IPS-18a (cell line): ENCODE measurements around the gene IL17REL.
"Not testable (repeated sequence)": the region's sequence is repeated elsewhere in the genome, so short reads cannot be mapped to it uniquely, and the experiment has no call there.

ENCODE experiments used
- H3K27ac ChIP-seq: one replicate; pipeline ENCODE4 v1.5.1; 2013; ENCODE audit warnings: low read length
- H3K27me3 ChIP-seq: one replicate; pipeline ENCODE4 v1.6.1; 2013; ENCODE audit warnings: mild to moderate bottlenecking, low read length; ENCODE audit not compliant: control insufficient read depth, insufficient read depth
- H3K36me3 ChIP-seq: one replicate; pipeline ENCODE4 v1.6.1; 2013; ENCODE audit warnings: low read depth, low read length; ENCODE audit not compliant: control insufficient read depth
- H3K4me1 ChIP-seq: one replicate; pipeline ENCODE4 v1.6.1; 2013; ENCODE audit warnings: low read depth, low read length; ENCODE audit not compliant: control insufficient read depth
- H3K4me3 ChIP-seq: one replicate; pipeline ENCODE4 v1.5.1; 2013; ENCODE audit warnings: low read length
- H3K9ac ChIP-seq: one replicate; pipeline ENCODE4 v1.6.1; 2013; ENCODE audit warnings: mild to moderate bottlenecking, low read length, moderate library complexity
- H3K9me3 ChIP-seq: one replicate; pipeline ENCODE4 v1.6.1; 2013; ENCODE audit warnings: low read depth, low read length; ENCODE audit not compliant: control insufficient read depth

The IL17REL gene

DNA sequence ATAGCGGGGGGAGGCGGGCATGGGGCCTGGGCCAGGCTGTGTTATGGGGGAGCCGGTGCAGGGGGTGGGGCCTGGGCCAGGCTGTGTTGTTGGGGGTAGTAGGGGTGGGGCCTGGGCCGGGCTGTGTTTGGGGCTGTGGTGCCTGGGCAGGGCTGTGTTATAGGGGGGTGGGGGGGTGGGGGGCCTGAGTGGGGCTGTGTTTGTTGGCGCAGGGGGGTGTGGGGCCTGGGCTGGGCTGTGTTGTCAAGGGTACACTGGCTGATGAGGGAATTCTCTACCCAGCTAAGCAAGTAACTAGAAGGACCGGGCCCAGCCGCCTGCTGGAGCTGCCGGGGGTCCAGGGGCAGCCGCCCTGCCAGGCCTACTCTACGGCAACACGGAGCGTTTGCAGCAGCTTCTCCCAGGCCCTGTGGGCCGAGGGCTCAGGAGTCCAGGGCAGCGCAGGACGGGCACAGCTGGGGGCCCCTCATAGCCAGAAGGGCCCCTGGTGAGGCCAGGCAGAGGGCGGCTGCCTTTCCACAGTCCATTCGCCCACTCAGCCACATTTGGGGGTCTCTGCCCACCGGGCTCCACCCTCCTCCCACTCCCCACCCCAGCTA, 62.1 kb downstream of the IL17REL start:
- Histone ChIP-seq H3K9ac (no peak overlapping the region), H3K4me1 (no peaks in the 10 kb centered on the region), H3K4me3 (no peak overlapping the region), H3K9me3 (no peaks in the 10 kb centered on the region), H3K27me3 (no peaks in the 10 kb centered on the region), H3K36me3 (no peaks in the 10 kb centered on the region), H3K27ac (no peak overlapping the region)

DNA sequence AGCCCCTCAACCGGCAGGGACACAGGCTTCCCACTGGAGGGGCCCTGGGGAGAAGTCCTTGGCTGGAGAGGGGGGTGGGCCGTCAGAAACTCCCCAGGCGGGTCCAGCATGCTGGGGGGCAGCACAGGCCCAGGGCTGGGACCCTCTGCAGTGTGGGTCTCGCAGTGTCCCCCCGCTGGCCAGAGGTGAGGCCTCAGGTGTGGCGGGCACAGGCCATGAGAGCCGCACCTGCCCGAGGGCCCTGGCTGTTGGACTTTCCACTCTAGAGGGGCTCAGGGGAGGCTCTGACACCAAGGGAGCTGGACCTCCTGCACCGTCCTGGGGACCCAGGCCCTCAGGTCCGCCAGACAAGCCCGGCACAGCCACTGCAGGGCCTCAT, 62.7 kb downstream of the IL17REL start:
- Histone ChIP-seq H3K4me3 (no peak overlapping the region), H3K36me3 (no peaks in the 10 kb centered on the region), H3K4me1 (no peaks in the 10 kb centered on the region), H3K27ac (no peak overlapping the region), H3K27me3 (no peaks in the 10 kb centered on the region), H3K9me3 (no peaks in the 10 kb centered on the region), H3K9ac (no peak overlapping the region)

- Histone ChIP-seq H3K27me3 (no peaks in the 10 kb centered on the region), H3K27ac (no peak overlapping the region), H3K4me3 (no peak overlapping the region), H3K9me3 (no peaks in the 10 kb centered on the region), H3K9ac (no peak overlapping the region), H3K4me1 (no peaks in the 10 kb centered on the region), H3K36me3 (no peaks in the 10 kb centered on the region)
Observed at GRCh38 chr22:49948958-49949913, 63.3 kb downstream of the IL17REL start.

- Histone ChIP-seq H3K36me3 (no peaks in the 10 kb centered on the region), H3K27ac (no peak overlapping the region), H3K4me1 (no peaks in the 10 kb centered on the region), H3K4me3 (no peak overlapping the region), H3K9me3 (no peaks in the 10 kb centered on the region), H3K27me3 (no peaks in the 10 kb centered on the region), H3K9ac (no peak overlapping the region)
Observed at GRCh38 chr22:49948116-49948957, 64.2 kb downstream of the IL17REL start.

DNA sequence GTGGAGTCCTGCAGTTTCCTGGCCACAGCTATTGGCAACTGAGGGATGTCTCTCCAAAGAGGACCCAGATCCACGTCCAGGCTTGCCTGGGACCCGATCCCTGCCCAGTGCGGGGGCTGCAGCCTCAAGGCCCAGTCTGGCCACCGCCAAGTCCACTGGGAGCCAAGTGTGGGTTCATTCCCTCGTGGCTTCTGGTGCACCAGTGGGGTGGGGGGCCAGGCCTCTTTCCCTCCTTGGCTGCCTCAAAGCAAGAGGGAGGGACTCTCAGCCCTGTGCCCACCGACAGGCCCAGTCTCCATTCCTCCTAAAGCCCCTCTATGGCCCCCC, 65.3 kb downstream of the IL17REL start:
- Histone ChIP-seq H3K9me3 (no peaks in the 10 kb centered on the region), H3K4me3 (no peak overlapping the region), H3K27ac (no peak overlapping the region), H3K4me1 (no peaks in the 10 kb centered on the region), H3K27me3 (no peaks in the 10 kb centered on the region), H3K9ac (no peak overlapping the region), H3K36me3 (no peaks in the 10 kb centered on the region)

- H3K4me3 ChIP-seq, result no peak overlapping the region
- no peak overlapping the region for H3K9ac ChIP-seq
- no peak overlapping the region for H3K27ac ChIP-seq
- H3K36me3 ChIP-seq, result no peaks in the 10 kb centered on the region
- H3K4me1 ChIP-seq, result no peaks in the 10 kb centered on the region
- H3K9me3 ChIP-seq, result no peaks in the 10 kb centered on the region
- H3K27me3 ChIP-seq, result no peaks in the 10 kb centered on the region
Observed at GRCh38 chr22:49946612-49947295, 65.8 kb downstream of the IL17REL start.

DNA sequence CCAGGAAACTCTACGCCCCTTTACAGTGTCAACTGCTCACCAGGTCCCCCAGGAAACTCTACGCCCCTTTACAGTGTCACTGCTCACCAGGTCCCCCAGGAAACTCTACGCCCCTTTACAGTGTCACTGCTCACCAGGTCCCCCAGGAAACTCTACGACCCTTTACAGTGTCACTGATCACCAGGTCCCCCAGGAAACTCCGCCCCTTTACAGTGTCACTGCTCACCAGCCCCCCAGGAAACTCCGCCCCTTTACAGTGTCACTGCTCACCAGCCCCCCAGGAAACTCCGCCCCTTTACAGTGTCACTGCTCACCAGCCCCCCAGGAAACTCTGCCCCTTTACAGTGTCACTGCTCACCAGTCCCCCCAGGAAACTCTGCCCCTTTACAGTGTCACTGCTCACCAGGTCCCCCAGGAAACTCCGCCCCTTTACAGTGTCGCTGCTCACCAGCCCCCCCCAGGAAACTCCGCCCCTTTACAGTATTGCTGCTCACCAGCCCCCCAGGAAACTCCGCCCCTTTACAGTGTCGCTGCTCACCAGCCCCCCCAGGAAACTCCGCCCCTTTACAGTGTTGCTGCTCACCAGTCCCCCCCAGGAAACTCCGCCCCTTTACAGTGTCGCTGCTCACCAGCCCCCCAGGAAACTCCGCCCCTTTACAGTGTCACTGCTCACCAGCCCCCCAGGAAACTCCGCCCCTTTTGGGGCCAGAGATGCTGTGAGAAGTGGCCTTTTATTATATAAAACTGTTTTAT, 67.3 kb downstream of the IL17REL start:
- H3K27me3 ChIP-seq, H3K4me1 ChIP-seq, H3K27ac ChIP-seq, H3K9me3 ChIP-seq, H3K9ac ChIP-seq, H3K36me3 ChIP-seq, H3K4me3 ChIP-seq: not testable (repeated sequence)
